Gastroesophageal sphincter (tissue), 3 donors: ENCODE data around the gene S1PR1.

Experiments used
- CTCF ChIP-seq, 4 experiments: fragments of 200-600 bp in 2 of 4; fragments of 450-650 bp in 2 of 4; sonication (generic) in 1 of 4; IDR thresholded peaks; one replicate each; pipeline ENCODE4 v1.5.1; 2017 to 2019; ENCODE audit warnings: antibody characterized with exemption in 4 of 4, mild to moderate bottlenecking in 2 of 4, moderate library complexity in 2 of 4
- POLR2A ChIP-seq, 2 donors: fragments of 450-650 bp; IDR thresholded peaks; one replicate each; pipeline ENCODE4 v1.6.1; 2017; ENCODE audit warnings: antibody characterized with exemption in 2 of 2, mild to moderate bottlenecking in 2 of 2, moderate library complexity in 1 of 2
- POLR2AphosphoS5 ChIP-seq: sonication (generic); formaldehyde crosslinking; IDR thresholded peaks from one replicate; pipeline ENCODE4 v1.6.1; 2017; ENCODE audit warnings: antibody characterized with exemption

GRCh38 chr1:101216623-101217022, 20.2 kb upstream of the S1PR1 start:
- TF ChIP-seq POLR2AphosphoS5, result no peak
- no peak for TF ChIP-seq CTCF (IDR thresholded peaks at IDR 0.05)
- no peak for TF ChIP-seq POLR2A (IDR thresholded peaks at IDR 0.05)
